Neural progenitor cell (in vitro differentiated cells): Measurements from ENCODE around the gene NPIPB12.
"Not testable (repeated sequence)": the region's sequence is repeated elsewhere in the genome, so short reads cannot be mapped to it uniquely, and the experiment has no call there.

Experiments used
- CTCF ChIP-seq: fragments of 200-600 bp; sonication (generic); IDR thresholded peaks from 2 replicates; pipeline ENCODE4 v1.5.1; 2017; ENCODE audit warnings: antibody characterized with exemption, mild to moderate bottlenecking
- EZH2 ChIP-seq: fragments of 200-600 bp; sonication (generic); IDR thresholded peaks from 2 replicates; pipeline ENCODE4 v1.6.1; 2017; ENCODE audit warnings: antibody characterized with exemption, mild to moderate bottlenecking, moderate library complexity
- EZH2phosphoT487 ChIP-seq: fragments of 200-600 bp; sonication (generic); IDR thresholded peaks from 2 replicates; pipeline ENCODE4 v1.6.1; 2017; ENCODE audit warnings: antibody characterized with exemption

GRCh38 chr16:29459706-29460646 is 46.2 kb downstream of the NPIPB12 start, which contains the start of gene SULT1A4:
- not testable (repeated sequence) for TF ChIP-seq CTCF, EZH2, EZH2phosphoT487
